ENCODE measurements around the gene UBE2G1. TPM values are rescaled to one million over a fixed set of nuclear protein-coding genes. Genes with fewer than 3 reads are reported as not detected.

Gene UBE2G1
- polyA plus RNA-seq, 2 of the 4 experiments (the other 2 are of a cell fraction): 86.2 to 117 TPM

DNA sequence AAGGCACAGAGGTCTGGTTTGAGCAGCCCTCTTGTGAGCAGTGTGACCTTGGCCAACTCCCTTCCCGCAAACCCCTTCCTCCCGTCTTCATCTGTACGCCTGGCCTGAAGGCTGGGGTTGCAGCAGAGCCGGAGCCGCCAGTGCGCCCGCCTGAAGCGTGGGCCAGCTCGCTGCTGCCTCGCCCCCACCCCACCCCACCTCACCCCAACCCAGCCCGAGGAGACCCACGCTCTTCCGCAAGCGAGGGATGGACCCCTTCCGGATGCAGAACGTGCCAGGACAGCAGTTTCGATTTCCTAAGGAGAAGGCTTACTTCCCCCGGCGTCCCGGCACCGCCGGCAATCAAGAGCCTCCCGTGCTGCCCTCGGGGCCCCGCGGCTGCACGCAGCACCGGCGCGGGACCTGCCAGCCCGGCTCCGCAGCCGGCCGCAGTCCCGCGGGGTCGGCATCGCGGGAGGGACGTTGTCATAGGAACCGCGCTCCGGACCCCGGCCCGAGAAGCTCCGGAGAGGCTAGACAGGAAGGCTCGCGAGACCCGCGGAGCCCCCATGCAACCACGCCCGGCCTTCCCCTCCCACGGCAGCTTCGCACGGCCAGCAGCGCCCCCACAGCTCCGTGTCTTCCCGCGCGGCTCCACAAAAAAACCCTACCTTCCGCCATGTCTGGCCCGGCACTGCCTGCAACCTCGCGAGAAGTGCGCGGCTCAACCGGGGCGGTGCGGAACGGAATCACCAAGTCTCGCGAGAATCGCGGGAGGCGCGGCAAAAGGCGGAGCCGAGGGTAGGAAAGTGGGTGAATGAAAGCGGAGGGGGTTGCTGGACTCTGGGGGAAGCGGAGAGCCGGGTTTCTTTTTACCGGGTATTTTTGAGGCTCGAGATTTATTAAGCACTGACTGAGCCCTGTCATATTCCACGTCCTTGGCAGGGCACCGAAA, 102.9 kb downstream of the UBE2G1 start, which contains the start of gene ANKFY1 (continued):
- TF ChIP-seq ZNF302 (CRISPR knock-in tag; IDR thresholded peaks at IDR 0.05) (no peak), SREBF2 (IDR thresholded peaks at IDR 0.05) (no peak)
- TF ChIP-seq, protein P1, sequence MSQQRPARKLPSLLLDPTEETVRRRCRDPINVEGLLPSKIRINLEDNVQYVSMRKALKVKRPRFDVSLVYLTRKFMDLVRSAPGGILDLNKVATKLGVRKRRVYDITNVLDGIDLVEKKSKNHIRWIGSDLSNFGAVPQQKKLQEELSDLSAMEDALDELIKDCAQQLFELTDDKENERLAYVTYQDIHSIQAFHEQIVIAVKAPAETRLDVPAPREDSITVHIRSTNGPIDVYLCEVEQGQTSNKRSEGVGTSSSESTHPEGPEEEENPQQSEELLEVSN (IDR thresholded peaks at IDR 0.05; ENCODE audit: borderline replicate concordance, low read depth): peak; percentile 66; the same call in 1 of the 2 replicates
- TF ChIP-seq, protein P2, sequence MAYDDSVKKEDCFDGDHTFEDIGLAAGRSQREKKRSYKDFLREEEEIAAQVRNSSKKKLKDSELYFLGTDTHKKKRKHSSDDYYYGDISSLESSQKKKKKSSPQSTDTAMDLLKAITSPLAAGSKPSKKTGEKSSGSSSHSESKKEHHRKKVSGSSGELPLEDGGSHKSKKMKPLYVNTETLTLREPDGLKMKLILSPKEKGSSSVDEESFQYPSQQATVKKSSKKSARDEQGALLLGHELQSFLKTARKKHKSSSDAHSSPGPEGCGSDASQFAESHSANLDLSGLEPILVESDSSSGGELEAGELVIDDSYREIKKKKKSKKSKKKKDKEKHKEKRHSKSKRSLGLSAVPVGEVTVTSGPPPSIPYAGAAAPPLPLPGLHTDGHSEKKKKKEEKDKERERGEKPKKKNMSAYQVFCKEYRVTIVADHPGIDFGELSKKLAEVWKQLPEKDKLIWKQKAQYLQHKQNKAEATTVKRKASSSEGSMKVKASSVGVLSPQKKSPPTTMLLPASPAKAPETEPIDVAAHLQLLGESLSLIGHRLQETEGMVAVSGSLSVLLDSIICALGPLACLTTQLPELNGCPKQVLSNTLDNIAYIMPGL (CRISPR knock-in tag; IDR thresholded peaks at IDR 0.05; ENCODE audit: borderline replicate concordance): no peak

DNA sequence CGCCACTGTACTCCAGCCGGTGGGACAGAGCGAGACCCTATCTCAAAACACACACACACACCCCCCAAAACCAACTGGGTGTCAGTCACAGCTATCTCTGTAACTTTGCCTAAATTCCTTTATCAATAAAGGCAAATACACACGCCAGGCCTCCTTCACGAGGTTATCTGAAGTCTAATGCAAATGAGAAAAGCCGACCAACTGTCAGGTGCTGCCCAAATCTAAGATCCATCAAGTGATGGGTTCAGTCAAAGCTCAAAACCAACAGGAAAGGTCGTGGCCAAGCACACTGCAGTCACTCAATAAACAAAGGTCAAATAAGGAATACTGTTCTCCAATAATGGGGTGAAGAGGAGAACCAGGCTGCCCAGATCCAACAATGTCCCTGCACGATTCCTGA, 103.8 kb downstream of the UBE2G1 start:
- peaks cover 15% of the 10 kb centered on the region for H3K4me1 ChIP-seq
- no peak for TF ChIP-seq EHMT2 (IDR thresholded peaks at IDR 0.05; ENCODE audit: low read depth)
- TF ChIP-seq HOXB13 (CRISPR knock-in tag; IDR thresholded peaks at IDR 0.05; ENCODE audit: low read depth): no peak
- no peak for TF ChIP-seq ZSCAN20 (CRISPR knock-in tag; IDR thresholded peaks at IDR 0.05)
- TF ChIP-seq, protein P3, sequence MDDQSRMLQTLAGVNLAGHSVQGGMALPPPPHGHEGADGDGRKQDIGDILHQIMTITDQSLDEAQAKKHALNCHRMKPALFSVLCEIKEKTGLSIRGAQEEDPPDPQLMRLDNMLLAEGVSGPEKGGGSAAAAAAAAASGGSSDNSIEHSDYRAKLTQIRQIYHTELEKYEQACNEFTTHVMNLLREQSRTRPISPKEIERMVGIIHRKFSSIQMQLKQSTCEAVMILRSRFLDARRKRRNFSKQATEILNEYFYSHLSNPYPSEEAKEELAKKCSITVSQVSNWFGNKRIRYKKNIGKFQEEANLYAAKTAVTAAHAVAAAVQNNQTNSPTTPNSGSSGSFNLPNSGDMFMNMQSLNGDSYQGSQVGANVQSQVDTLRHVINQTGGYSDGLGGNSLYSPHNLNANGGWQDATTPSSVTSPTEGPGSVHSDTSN (IDR thresholded peaks at IDR 0.05): no peak
- TF ChIP-seq, protein P4, sequence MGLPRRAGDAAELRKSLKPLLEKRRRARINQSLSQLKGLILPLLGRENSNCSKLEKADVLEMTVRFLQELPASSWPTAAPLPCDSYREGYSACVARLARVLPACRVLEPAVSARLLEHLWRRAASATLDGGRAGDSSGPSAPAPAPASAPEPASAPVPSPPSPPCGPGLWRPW (IDR thresholded peaks at IDR 0.05): no peak
- TF ChIP-seq RNF2 (IDR thresholded peaks at IDR 0.05; ENCODE audit: borderline replicate concordance, low read depth): no peak
- TF ChIP-seq, protein P5, sequence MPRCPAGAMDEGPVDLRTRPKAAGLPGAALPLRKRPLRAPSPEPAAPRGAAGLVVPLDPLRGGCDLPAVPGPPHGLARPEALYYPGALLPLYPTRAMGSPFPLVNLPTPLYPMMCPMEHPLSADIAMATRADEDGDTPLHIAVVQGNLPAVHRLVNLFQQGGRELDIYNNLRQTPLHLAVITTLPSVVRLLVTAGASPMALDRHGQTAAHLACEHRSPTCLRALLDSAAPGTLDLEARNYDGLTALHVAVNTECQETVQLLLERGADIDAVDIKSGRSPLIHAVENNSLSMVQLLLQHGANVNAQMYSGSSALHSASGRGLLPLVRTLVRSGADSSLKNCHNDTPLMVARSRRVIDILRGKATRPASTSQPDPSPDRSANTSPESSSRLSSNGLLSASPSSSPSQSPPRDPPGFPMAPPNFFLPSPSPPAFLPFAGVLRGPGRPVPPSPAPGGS (IDR thresholded peaks at IDR 0.05): no peak
- TF ChIP-seq ZNF302 (CRISPR knock-in tag; IDR thresholded peaks at IDR 0.05): no peak
- H3K4me3 ChIP-seq: peak overlapping the region; percentile 88
- POLR2A ChIA-PET: interaction anchor here (1.1 kb wide), 1 partner anchor 103 kb away, joined by 3 read pairs; no protein-coding TSS in a partner anchor
- H3K4me2 ChIP-seq: peak overlapping the region; percentile 69
- DNase-seq (ENCODE audit: low read depth in 1 of 2, low spot score in 1 of 2): no peak
- no peak for FAIRE-seq
- CTCF ChIA-PET: interaction anchor here (0.7 to 12.2 kb wide), 6 partner anchors 15 to 62 kb away, joined by 3 to 119 read pairs (median 6); no protein-coding TSS in a partner anchor
- peaks cover 25% of the 10 kb centered on the region for H3K9me3 ChIP-seq
- no peak for ATAC-seq
- 66% methylated on average over 8 of the region's 8 CpGs for WGBS (ENCODE audit: missing lambda C conversion rate)
- H3K27ac ChIP-seq: peak overlapping the region; percentile 90 to 94

DNA sequence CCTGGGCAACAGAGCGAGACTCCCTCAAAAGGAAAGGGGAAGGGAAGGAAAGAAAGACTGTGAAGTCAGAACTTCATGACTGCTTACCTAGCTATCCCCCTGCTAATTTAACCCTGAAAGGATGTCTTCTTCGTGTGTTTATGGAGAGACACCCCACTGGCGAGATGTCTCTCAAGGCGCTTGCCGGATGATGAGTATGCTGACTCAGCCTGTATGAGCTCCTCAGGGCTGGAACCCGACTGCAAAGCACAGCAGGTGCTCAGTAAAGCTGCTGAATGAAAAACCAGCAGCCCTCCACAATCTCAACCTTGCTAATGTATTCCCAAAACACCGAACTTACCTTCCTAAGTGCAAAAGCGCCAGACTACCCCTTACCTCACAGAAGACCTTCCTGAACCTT, 105.0 kb downstream of the UBE2G1 start:
- ATAC-seq (no peak), DNase-seq (ENCODE audit: low read depth in 1 of 2, low spot score in 1 of 2) (no peak), FAIRE-seq (no peak)
- 92% methylated on average over 8 of the region's 8 CpGs for WGBS (ENCODE audit: missing lambda C conversion rate)
- ChIA-PET CTCF (interaction anchor here (1.1 to 12.2 kb wide), 4 partner anchors 13 to 61 kb away, joined by 3 to 119 read pairs (median 24); no protein-coding TSS in a partner anchor), POLR2A (no interaction called here)
- Histone ChIP-seq H3K27ac (no peak overlapping the region), H3K4me3 (no peak overlapping the region), H3K9me3 (peaks cover 30% of the 10 kb centered on the region), H3K4me1 (peaks cover 15% of the 10 kb centered on the region), H3K4me2 (no peak overlapping the region)
- TF ChIP-seq CHD4 (IDR thresholded peaks at IDR 0.05; ENCODE audit: borderline replicate concordance) (no peak), MAFK (IDR thresholded peaks at IDR 0.05; ENCODE audit: partially characterized antibody) (peak; percentile 67)
